Duodenal mucosa (tissue), 2 donors: ENCODE measurements around the gene WTIP.
"Not testable (repeated sequence)": the region's sequence is repeated elsewhere in the genome, so short reads cannot be mapped to it uniquely, and the experiment has no call there.

Source experiments
- H3K27ac ChIP-seq: one replicate; pipeline ENCODE4 v1.7.0; 2013; ENCODE audit warnings: low read depth, low read length
- H3K27me3 ChIP-seq, 2 donors: one replicate each; pipeline ENCODE4 v1.7.0; 2013; ENCODE audit warnings: low read length in 2 of 2, control low read depth in 1 of 2; ENCODE audit not compliant: insufficient read depth in 2 of 2, control insufficient read depth in 1 of 2
- H3K36me3 ChIP-seq, 2 donors: one replicate each; pipeline ENCODE4 v1.7.0; 2013; ENCODE audit warnings: low read length in 2 of 2, control low read depth in 1 of 2; ENCODE audit not compliant: insufficient read depth in 2 of 2, control insufficient read depth in 1 of 2
- H3K4me1 ChIP-seq, 2 donors: one replicate each; pipeline ENCODE4 v1.7.0; 2013; ENCODE audit warnings: low read length in 2 of 2, control low read depth in 1 of 2; ENCODE audit not compliant: insufficient read depth in 2 of 2, control insufficient read depth in 1 of 2
- H3K4me3 ChIP-seq, 2 donors: one replicate each; pipeline ENCODE4 v1.7.0; 2013; ENCODE audit warnings: low read length in 2 of 2, low read depth in 1 of 2
- H3K9ac ChIP-seq, 2 donors: one replicate each; pipeline ENCODE4 v1.7.0; 2013; ENCODE audit warnings: low read length in 2 of 2, low read depth in 1 of 2
- H3K9me3 ChIP-seq, 2 donors: one replicate each; pipeline ENCODE4 v1.7.0; 2013; ENCODE audit warnings: low read length in 2 of 2, control low read depth in 1 of 2; ENCODE audit not compliant: control insufficient read depth in 1 of 2

WTIP gene

DNA sequence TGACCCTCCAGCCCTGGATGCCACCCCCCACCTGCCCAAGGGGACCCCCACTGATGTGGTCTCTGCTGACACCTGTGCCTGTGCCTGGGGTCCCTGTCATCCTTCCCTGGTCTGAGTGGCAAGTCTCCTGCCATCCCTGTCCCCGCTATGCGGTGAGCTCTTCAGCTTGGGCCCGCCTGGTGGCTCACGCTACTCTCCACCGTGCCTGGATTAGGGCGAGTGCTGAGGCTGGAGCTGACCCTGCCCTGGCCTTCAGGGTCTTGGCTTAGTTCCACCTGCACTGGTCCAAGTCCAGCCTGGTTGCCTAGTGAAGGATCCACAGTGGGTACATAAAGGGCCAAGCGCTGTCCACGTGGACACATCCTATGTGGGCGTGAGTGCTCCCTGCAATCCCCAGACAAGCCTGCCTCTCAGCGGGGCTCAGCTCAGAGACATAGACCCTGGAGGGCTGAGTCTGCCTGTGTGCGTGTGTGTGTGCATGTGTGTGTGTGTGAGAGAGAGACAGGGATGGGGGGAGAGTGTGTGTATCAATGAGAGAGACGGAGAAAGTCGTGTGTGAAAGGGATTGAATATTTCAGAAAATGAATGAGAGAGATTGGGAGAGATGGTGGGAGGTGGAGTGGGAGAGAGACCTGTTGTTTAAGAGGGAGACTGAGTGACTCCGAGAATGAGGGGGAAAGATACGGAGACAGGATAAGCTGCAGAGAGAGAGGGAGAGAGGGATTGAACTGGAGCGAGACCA, 22.1 kb downstream of the WTIP start:
- no peaks in the 10 kb centered on the region for H3K9me3 ChIP-seq
- no peaks in the 10 kb centered on the region for H3K27me3 ChIP-seq
- H3K9ac ChIP-seq = no peak overlapping the region
- H3K4me1 ChIP-seq = no peaks in the 10 kb centered on the region
- H3K4me3 ChIP-seq = no peak overlapping the region
- H3K36me3 ChIP-seq = no peaks in the 10 kb centered on the region
- H3K27ac ChIP-seq = no peak overlapping the region

DNA sequence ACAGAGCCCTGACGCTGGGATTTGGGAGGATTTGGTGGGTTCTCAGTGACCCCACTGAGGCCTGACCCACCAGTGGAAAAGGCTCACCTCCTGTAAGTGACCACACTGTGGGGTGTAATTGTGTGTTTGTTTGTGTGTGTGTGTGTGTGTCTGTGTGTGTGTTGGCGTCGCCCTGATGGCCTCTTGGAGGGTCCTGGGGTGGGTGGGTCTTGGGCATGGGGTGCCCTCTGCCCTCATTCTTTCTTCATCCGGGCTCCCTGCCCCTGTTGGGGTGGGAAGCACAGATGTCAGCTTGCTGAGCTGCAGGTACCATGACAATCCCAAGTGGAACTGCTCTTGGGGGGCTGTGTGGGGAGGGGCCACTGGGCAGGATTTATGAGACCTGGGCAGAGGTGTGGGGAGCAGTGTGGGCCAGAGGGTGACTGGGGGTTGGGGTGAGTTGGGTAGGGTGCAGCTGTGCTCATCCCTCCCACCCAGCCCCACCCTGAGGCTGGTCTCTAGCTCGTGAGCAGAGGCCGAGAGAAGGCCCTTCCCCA, 22.8 kb downstream of the WTIP start:
- Histone ChIP-seq H3K27ac (no peak overlapping the region), H3K9me3 (no peaks in the 10 kb centered on the region), H3K4me1 (no peaks in the 10 kb centered on the region), H3K27me3 (no peaks in the 10 kb centered on the region), H3K9ac (no peak overlapping the region), H3K4me3 (no peak overlapping the region), H3K36me3 (no peaks in the 10 kb centered on the region)

DNA sequence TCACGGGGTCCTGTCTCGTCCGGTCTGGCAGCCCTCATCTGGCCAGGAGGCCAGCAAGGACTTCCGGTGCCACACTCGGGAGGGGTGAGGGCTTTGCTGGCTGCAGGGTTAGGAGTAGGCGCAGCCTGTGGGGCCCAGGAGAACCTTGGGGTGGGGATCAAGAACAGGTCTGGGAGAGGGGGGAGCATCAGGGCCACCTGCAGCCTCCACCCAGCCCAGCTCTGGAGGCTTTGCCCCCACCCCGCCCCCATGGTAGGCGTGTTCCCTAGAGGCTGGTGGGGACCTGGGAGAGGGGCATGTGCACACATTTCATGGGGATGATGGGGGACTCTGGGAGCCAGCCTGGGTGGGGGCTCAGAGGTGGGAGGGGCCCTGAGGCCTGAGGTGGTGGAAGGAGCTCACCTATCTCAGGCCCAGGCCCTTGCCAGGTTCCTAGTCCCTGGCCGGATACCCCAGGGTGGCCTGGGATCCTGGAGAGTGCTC, 23.3 kb downstream of the WTIP start:
- Histone ChIP-seq H3K27me3 (no peaks in the 10 kb centered on the region), H3K4me3 (no peak overlapping the region), H3K4me1 (no peaks in the 10 kb centered on the region), H3K27ac (no peak overlapping the region), H3K9me3 (no peaks in the 10 kb centered on the region), H3K9ac (no peak overlapping the region), H3K36me3 (no peaks in the 10 kb centered on the region)

DNA sequence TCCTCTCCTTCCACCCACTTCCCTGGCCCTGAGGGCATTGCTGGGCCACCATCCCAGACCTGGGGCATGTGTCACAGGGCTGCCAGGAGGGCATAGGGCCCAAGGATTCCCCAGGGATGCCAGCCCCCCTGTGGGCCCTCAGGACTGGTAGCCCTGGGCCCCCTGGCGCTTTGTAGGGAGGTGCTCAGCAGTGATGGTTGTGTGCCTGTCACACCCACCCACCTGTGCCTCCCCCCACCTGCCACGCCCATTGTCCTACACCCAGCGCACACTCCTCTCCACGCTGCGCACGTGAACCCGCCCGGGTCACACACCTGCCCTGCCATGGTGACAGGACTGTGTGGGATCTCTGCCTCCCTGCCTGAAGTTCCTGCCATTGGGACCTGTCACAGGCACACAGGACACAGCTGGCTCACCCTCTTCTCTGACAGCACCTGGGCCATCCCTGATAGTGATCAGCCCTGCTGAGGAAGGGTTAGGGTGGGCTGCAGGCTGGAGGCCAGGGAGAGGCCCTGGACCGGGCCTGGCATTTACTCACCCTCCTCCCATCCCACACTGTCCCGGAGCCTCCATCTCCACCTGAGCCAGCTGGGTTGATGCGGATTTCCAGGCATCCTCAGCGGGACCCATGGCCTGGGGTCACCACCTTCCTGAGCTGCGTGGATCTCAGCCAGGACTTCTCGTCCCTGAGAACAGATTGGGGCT, 23.9 kb downstream of the WTIP start:
- Histone ChIP-seq H3K9ac (no peak overlapping the region), H3K27ac (no peak overlapping the region), H3K27me3 (no peaks in the 10 kb centered on the region), H3K4me1 (no peaks in the 10 kb centered on the region), H3K9me3 (peaks cover 0 to 2% of the 10 kb centered on the region in 2 donors), H3K4me3 (no peak overlapping the region), H3K36me3 (no peaks in the 10 kb centered on the region)

DNA sequence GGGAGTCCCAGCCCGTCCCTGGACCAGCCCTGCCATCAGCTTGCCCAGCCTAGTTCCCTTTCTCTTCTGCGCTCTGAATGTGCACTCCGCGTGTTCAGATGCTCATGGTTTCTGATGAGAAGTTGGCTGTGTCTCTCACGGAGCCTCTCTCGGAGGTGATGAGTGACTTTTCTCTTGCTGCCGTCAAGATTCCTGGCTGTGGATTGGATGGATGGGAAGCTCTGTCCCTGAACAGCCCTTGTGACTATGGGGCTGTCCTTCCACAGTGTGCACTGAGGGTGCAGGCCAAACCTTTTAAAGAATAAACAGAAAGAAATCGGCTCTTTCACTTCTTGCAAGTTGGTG, 24.4 kb downstream of the WTIP start:
- Histone ChIP-seq H3K27ac (no peak overlapping the region), H3K36me3 (no peaks in the 10 kb centered on the region), H3K4me3 (no peak overlapping the region), H3K27me3 (no peaks in the 10 kb centered on the region), H3K4me1 (no peaks in the 10 kb centered on the region), H3K9ac (no peak overlapping the region), H3K9me3 (peaks cover 0 to 2% of the 10 kb centered on the region in 2 donors)

DNA sequence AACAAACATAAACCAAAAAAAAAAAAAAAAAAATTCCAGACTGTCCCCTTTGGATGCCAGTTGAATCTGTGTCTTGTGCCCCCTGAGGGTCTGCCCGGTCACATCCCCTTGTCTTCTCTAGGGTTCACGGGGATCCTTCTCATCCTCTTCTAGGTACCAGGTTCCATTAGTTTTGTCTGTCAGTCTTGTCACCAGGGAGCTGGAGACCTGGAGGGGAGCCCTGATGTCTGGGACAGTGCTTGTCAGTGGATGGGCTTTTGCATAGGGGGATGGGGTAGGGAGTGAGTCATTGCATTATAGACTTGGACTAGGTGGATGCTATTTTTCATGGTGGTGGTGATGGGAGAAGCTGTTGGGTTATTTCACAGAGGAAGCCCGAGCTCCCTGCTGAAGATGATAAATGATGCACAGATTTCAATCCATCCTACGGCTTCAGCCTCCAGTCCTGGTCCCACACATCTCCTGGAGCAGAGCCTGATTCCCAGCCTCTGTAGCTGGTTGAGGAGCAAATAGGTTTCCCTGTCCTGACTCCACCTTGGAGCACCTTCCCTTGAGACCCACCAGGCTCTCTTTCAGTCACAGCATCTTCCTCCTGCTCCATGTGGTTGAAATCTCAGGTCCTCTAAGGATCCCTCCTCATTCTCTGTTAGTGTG, 26.0 kb downstream of the WTIP start:
- peaks cover 0 to 2% of the 10 kb centered on the region in 2 donors for H3K9me3 ChIP-seq
- H3K27me3 ChIP-seq = no peaks in the 10 kb centered on the region
- H3K4me1 ChIP-seq = no peaks in the 10 kb centered on the region
- no peak overlapping the region for H3K4me3 ChIP-seq
- H3K27ac ChIP-seq = no peak overlapping the region
- H3K9ac ChIP-seq = no peak overlapping the region
- H3K36me3 ChIP-seq = no peaks in the 10 kb centered on the region

DNA sequence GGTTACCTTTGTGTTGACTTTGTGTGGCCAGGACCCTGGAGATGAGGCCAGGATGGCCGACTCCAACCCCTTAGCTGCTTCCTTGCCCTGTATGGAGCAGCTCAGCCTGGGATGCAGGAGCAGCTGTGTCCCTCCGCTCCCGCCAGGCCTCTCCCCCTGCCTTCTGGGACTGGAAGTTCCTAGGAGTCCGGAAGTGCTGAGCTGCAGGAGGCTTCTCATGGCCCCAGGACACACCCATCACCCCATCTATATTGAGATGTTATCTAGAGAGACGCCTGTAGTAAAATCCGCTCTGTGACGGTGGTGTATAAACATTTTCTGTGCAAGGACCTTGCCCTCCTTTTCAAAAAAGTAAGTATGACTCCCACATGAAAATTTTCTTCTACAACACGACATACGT, 27.0 kb downstream of the WTIP start:
- Histone ChIP-seq H3K9me3 (peaks cover 0 to 2% of the 10 kb centered on the region in 2 donors), H3K27ac (no peak overlapping the region), H3K9ac (no peak overlapping the region), H3K27me3 (no peaks in the 10 kb centered on the region), H3K4me3 (no peak overlapping the region), H3K4me1 (no peaks in the 10 kb centered on the region), H3K36me3 (no peaks in the 10 kb centered on the region)

DNA sequence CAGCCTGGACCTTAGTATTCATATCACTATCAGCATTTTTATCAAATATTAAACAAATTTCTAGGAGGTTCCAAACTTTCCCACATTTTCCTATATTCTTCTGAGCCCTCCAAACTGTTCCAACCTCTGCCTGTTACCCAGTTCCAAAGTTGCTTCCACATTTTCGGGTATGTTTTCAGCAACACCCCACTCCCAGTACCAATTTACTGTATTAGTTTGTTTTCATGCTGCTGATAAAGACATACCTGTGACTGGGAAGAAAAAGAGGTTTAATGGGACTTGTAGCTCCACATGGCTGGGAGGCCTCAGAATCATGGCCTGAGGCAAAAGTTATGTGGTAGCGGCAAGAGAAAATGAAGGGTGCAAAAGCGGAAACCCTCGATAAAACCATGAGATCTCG, 29.3 kb downstream of the WTIP start:
- not testable (repeated sequence) for H3K9me3 ChIP-seq

DNA sequence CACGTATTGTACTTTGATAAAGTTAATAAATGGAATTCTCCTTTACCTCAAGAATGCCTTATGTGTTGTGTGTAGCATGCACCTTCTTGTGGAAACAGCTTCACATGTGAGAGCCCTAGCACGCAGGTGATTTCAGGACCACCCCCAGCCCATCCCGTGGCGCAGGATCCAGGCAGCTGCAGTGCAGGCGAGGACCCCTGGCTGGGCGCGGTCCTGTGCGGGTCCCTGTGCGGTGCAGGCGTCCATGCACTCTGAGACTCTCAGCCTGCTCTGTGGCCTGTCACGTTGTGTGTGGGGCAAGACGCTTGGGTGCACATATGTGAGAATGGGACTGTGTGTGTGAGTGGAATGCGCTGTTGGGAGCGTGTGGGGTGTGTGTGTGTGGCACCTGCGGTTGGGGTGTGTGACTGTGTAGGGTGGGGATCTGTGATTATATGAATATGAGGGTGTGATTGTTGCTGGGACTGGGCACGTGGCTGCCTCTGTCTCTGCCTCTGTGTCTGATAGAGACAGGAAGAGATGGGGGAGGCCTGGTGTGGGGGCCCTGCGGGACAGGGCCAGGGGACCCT, 30.8 kb downstream of the WTIP start:
- Histone ChIP-seq H3K9ac (no peak overlapping the region), H3K9me3 (peaks cover 0 to 2% of the 10 kb centered on the region in 2 donors)

More for the DNA sequence above, 29.3 kb downstream of the WTIP start:
- not testable (repeated sequence) for H3K4me1 ChIP-seq, H3K27ac ChIP-seq, H3K4me3 ChIP-seq, H3K9ac ChIP-seq, H3K27me3 ChIP-seq, H3K36me3 ChIP-seq

DNA sequence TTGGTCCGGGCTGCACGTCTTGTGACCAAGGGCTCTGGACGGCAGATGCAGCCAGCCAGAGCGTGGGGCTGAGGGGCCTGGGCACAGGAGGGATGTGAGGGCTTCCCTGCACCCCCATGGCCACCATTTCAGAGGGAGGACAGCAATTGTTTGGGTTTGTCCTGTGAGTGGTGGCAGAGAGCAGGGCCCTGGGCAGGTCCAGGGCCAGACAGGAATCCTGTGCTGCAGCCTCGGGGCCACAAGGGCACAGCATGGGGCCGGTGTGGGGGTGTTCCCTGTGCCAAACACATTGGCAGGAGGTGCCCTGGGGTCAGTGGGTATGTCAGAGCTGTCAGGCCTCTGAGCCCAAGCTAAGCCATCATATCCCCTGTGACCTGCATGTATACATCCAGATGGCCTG, 32.2 kb downstream of the WTIP start:
- no peak overlapping the region for H3K27ac ChIP-seq

More for the DNA sequence above, 30.8 kb downstream of the WTIP start:
- Histone ChIP-seq H3K4me3 (no peak overlapping the region), H3K27ac (no peak overlapping the region), H3K27me3 (no peaks in the 10 kb centered on the region), H3K36me3 (no peaks in the 10 kb centered on the region), H3K4me1 (no peaks in the 10 kb centered on the region)

More for the DNA sequence above, 32.2 kb downstream of the WTIP start:
- Histone ChIP-seq H3K9me3 (peaks cover 0 to 2% of the 10 kb centered on the region in 2 donors), H3K4me1 (no peaks in the 10 kb centered on the region), H3K9ac (no peak overlapping the region), H3K27me3 (no peaks in the 10 kb centered on the region), H3K36me3 (no peaks in the 10 kb centered on the region), H3K4me3 (no peak overlapping the region)
